Astrocyte of the spinal cord (primary cell): ENCODE measurements around the gene FBXL3.

Experiments
- DNase-seq: peaks from one replicate; pipeline ENCODE4 v3.0.0; 2011; ENCODE audit warnings: low read depth, low spot score
- H3K4me3 ChIP-seq: 2 replicates; pipeline ENCODE4 v1.5.1; 2011; ENCODE audit warnings: low read depth, mild to moderate bottlenecking, low read length, moderate library complexity
- in situ Hi-C: cut with HindIII; loops from 2 replicates; pipeline ENCODE4 v1.10.0; 2017; ENCODE audit warnings: low sequenced_read_pairs
- TF ChIP-seq, protein P1 (sequence below): IDR thresholded peaks from 2 replicates; pipeline ENCODE4 v1.5.1; 2012; ENCODE audit warnings: low read depth, mild to moderate bottlenecking, low read length, inconsistent platforms

FBXL3 gene

DNA sequence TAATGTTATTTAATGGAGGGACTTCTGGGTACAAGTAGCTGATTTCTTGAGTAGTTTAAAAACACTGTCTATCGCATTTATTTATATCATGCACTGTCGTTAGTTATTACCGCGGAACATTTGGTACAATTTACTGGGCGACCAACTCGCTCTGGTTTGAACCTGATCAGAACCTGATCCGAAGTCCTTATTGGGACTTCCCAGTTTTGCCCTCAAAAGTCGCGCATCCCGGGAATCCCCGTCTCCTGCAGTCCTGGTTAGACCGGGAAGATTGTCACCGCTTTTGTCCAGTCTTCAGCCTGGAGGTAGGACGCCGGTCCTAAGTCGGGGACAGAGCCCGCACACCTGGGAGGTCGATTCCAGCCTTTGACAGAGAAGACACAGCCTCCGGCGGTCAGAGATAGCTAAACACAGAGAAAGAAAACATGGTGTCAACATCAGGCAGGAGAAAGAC, 34.4 kb downstream of the FBXL3 start:
- peak; percentile 20 for DNase-seq
- TF ChIP-seq, protein P1, sequence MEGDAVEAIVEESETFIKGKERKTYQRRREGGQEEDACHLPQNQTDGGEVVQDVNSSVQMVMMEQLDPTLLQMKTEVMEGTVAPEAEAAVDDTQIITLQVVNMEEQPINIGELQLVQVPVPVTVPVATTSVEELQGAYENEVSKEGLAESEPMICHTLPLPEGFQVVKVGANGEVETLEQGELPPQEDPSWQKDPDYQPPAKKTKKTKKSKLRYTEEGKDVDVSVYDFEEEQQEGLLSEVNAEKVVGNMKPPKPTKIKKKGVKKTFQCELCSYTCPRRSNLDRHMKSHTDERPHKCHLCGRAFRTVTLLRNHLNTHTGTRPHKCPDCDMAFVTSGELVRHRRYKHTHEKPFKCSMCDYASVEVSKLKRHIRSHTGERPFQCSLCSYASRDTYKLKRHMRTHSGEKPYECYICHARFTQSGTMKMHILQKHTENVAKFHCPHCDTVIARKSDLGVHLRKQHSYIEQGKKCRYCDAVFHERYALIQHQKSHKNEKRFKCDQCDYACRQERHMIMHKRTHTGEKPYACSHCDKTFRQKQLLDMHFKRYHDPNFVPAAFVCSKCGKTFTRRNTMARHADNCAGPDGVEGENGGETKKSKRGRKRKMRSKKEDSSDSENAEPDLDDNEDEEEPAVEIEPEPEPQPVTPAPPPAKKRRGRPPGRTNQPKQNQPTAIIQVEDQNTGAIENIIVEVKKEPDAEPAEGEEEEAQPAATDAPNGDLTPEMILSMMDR: no peak

DNA sequence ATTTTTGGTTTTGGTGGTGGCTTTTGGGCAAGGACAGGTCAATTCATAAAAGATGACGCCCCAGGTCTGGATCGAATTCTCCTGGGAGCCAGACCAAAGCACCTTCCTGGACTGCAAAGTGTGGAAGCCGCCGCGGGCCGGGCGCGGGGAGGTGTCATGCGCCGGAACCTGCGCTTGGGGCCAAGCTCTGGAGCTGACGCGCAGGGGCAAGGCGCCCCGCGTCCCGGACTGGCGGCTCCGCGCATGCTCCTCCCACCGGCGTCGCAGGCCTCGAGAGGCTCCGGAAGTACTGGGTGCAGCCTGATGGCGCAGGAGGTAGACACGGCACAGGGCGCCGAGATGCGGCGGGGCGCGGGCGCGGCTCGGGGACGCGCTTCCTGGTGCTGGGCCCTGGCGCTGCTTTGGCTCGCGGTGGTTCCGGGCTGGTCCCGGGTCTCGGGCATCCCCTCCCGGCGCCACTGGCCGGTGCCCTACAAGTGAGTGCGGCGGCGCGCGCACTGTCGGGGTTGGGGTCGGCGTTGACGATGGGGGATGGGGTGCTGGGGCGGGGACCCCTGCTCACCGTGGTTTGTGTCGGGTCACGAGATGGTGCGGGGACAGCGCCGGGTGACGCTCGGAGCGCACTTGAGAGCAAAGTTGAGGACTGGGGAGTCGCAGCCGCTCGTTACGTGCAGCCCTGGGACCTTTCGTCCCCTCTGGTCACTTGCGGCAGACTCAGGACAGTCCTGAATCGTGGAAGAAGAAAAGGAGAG, 35.0 kb downstream of the FBXL3 start, which contains the start of gene CLN5:
CLN5 (plus strand) TSS at position 286 of the 752 bp plus-strand sequence; CDS start at position 304, 18 bp downstream.
- in situ Hi-C loops: no loop called here
- H3K4me3 ChIP-seq: peak within 1 kb of the TSS; percentile 84
- TF ChIP-seq, protein P1: no peak
- peak; percentile 93 for DNase-seq

More for the DNA sequence above, 34.4 kb downstream of the FBXL3 start:
- in situ Hi-C loops: no loop called here
- peak overlapping the region; percentile 84 for H3K4me3 ChIP-seq

DNA sequence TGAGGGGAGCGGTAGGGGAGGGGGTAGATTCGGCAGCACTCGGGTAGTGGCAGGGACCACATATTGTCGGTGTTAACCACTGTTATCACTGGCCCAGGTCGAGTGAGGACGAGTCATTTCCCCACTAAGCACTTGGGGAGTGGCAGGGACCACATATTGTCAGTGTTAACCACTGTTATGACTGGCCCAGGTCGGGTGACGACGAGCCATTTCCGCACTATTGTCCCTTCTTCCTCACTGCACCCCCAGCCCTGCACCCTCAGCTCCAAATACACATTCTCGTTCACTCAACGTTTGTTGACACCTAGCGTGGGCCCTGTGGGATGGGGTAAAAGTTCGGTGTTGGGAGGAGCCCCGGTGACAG, 35.5 kb downstream of the FBXL3 start:
- in situ Hi-C loops: no loop called here
- TF ChIP-seq, protein P1: no peak
- no peak for DNase-seq
- H3K4me3 ChIP-seq: peak overlapping the region; percentile 84

DNA sequence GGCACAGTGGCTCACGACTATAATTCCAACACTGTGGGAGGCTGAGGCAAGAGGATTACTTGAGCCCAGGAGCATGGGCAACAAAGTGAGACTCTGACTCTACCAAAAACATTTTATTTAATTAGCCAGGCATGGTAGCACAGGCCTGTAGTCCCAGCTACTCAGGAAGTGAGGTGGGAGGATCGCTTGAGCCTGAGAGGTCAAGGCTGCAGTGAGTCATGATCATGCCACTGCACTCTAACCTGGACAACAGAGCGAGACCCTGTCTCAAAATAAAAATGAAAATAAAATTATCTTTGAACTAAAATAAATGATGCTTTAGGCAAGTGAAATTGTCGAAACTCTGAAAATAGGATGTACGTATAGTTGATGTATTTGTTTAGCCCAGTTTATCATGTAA, 43.3 kb downstream of the FBXL3 start:
- no peak overlapping the region for H3K4me3 ChIP-seq
- in situ Hi-C loops: no loop called here
- TF ChIP-seq, protein P1: no peak
- no peak for DNase-seq

DNA sequence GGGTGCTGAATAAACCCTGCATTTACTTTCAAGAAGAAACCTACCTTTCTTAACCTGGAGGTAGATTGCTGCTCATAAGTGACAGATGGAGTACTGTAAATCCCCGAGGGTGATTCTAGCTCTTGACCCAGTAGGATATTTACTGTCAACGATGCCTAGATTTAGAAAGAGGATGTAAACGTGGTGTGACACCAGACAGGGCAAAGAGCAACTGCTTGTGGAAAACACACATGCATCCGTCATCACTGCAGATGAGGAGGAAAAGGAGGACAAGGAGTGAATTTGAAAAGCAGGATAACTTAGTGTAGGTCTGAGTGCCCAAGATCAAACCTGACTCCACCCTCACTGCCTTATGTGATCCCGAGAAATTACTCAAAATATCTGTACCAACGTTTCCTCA, 44.9 kb downstream of the FBXL3 start:
- in situ Hi-C loops: no loop called here

DNA sequence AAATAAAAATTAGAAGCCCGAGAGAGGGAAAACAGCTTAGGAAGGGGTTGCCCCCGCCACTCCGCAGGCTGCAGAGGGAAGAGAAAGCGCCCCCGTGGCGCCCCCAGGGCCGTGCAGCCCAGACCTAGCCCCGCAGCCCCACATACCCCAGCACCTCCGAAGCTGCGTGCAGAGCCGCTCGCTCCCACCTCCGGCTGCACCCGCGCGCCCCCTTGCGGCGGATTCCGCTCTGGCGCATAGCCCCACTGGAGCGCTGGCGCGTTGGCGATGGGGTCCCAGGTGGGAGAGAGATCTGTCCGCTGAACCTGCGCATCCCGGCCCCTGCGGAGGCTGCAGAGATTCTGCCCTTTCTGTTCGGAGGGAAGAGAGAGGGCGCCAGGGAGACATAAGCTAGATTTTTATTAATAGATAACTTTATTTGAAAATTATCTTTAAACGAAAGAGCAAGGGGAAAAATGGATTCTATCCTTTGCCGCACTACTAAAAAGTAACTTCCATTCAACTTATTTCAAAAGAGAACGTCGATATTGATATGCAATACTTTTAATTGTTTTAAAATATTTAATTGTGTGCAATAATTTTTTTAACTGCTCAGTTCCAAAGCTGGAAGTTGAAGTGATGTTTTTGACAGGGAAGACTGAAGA, 46.8 kb downstream of the FBXL3 start:
- H3K4me3 ChIP-seq: peak overlapping the region; percentile 30
- TF ChIP-seq, protein P1: peak; percentile 97
- DNase-seq: peak; percentile 46

More for the DNA sequence above, 44.9 kb downstream of the FBXL3 start:
- no peak for DNase-seq
- H3K4me3 ChIP-seq: no peak overlapping the region
- TF ChIP-seq, protein P1: no peak

More for the DNA sequence above, 46.8 kb downstream of the FBXL3 start:
- in situ Hi-C loops: no loop called here
